Endothelial cell of coronary artery (primary cell): ENCODE measurements around the gene ELK3. TPM values are rescaled to one million over a fixed set of nuclear protein-coding genes. Genes with fewer than 3 reads are reported as not detected.

Experiments used
- total RNA-seq: library from RNA; depleted of rRNA; stranded (reverse); fragments of >200 nt; gene quantifications from 2 replicates; pipeline ENCODE4 v1.2.3, GENCODE V29; 2014

Gene ELK3
- 29.3 and 32.9 TPM in 2 replicates for total RNA-seq

DNA sequence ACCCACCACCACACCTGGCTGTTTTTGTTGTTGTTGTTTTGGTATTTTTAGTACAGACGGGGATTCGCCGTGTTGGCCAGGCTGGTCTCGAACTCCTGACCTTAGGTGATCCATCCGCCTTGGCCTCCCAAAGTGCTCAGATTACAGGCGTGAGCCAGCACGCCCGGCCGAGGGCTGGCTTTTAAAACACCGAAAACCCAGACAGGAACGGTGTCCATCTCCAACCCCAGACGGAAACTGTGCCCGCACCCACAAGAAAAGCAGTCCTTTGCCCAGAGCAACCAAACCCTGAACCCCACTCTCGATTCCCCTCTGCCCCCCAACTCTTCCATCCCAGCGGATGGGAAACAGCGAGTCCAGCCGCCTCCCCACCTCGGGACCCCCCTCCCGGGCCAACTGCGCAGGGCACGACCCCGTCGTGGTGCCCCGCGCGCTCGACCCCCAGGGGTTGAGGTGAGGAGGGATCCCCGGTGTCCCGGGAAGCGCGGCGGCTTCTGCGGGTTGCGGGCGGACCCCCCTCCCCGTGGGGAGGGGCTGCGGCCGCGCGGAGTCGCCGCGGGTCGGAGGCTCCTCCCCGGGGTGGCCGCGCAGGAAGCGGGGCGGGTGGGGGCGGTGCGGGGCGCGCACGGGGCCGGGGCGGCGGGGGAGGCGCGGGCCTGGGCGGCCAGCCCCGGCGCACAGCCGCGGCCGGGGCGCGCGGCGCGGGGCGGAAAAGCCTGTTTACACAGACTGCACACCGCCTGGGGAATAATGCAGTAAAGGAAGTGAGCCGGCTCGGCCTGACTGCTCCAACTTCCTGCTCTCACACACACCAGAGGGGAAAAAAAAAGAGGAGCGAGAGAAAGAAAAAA lies at the start of gene ELK3:
ELK3 (plus strand) TSS at position 651 of the 851 bp plus-strand sequence.

Other genes starting within 250 kb of the ELK3 start
- 0.19 and 0.54 TPM in 2 replicates for gene HAL, start 198.0 kb upstream of the ELK3 start, total RNA-seq
- gene LTA4H, start 158.8 kb upstream of the ELK3 start, total RNA-seq, result 75.8 and 103 TPM in 2 replicates
- 186 and 207 TPM in 2 replicates for gene CDK17, start 206.1 kb downstream of the ELK3 start, total RNA-seq